ENCODE data around the gene TRIOBP.
"Not testable (repeated sequence)": the region's sequence is repeated elsewhere in the genome, so short reads cannot be mapped to it uniquely, and the experiment has no call there.

Gene TRIOBP

DNA sequence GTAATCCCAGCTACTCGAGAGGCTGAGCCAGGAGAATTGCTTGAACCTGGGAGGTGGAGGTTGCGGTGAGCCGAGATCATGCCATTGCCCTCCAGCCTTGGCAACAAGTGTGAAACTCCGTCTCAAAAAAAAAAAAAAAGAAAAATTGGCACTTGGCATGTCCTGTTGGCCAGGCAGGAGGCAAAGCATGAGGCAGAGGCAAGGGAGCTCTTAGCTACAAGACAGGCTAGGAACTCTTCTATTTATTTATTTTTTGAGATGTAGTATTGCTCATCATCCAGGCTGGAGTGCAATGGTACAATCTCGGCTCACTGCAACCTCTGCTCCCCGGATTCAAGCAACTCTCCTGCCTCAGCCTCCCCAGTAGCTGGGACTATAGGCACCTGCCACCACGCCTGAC, 2.7 kb upstream of the TRIOBP start:
- not testable (repeated sequence) for DNase-seq

- DNase-seq: not testable (repeated sequence)
Measured at GRCh38 chr22:37696260-37696656, 590 bp upstream of the TRIOBP start.

- DNase-seq: no peak
Measured at GRCh38 chr22:37697538-37697835, 639 bp downstream of the TRIOBP start.

- DNase-seq: no peak
Measured at GRCh38 chr22:37701141-37701786, 4.4 kb downstream of the TRIOBP start.

- DNase-seq: no peak
Measured at GRCh38 chr22:37703906-37704305, 7.1 kb downstream of the TRIOBP start.

GRCh38 chr22:37704645-37705044, 7.8 kb downstream of the TRIOBP start:
- no peak for DNase-seq

- no peak for DNase-seq
Measured at GRCh38 chr22:37705205-37705604, 8.4 kb downstream of the TRIOBP start.

GRCh38 chr22:37708580-37709444, 12.0 kb downstream of the TRIOBP start:
- no peak for DNase-seq

GRCh38 chr22:37709445-37709765, 12.6 kb downstream of the TRIOBP start:
- DNase-seq: no peak

DNA sequence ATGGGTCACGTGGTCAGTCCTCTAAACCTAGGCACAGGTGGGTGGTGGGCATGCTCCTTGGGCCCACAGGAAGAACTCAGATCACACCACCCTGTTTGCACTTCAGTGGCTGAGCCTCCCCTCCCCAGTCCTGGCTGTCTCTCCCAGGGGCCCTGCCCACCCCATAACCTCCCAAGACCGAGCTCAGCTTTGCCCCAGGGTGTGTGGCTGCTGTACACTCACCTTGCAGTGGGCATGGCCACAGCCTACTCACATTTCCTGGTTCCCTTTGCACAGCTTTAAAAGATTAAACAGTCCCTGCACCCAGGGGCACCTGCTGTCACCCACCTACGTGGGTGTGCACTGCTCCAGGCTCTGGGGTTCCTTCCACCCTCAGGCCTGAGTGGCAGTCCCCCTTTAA, 13.8 kb downstream of the TRIOBP start:
- DNase-seq: no peak

DNA sequence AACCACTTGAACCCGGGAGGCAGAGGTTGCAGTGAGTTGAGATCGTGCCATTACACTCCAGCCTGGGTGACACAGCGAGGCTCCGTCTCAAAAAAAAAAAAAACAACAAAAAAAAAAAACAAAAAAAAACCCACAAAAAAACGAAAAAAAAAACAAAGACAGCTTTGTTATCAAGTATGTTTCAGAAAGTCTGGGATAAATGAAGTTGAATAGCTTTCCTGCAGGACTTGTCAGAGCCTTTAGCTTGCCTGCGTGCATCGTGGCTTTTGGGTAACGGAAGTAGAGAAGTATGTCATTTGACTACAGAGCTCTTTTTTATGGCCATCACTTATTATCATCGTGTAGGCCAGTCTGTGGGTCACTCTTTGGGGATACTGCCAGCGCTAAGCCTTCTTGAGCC, 14.6 kb downstream of the TRIOBP start:
- no peak for DNase-seq

GRCh38 chr22:37713761-37714160, 16.9 kb downstream of the TRIOBP start:
- no peak for DNase-seq

DNA sequence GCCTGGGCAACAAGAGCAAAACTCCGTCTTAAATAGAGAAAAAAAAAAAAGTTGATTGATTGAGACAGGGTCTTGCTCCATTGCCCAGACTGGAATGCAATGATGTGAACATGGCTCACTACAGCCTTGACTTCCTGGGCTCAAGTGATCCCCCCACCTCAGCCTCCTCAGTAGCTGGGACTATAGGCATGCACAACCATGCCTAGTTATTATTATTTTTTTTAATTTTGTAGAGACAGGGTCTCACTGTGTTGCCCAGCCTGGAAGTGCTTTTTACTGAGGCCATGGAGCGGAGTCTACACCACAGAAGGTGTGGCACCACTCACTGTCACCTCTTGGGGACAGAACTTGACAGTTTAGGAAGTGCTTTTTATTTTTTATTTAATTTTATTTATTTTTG, 17.8 kb downstream of the TRIOBP start:
- no peak for DNase-seq

GRCh38 chr22:37715760-37716159, 18.9 kb downstream of the TRIOBP start:
- no peak for DNase-seq

DNA sequence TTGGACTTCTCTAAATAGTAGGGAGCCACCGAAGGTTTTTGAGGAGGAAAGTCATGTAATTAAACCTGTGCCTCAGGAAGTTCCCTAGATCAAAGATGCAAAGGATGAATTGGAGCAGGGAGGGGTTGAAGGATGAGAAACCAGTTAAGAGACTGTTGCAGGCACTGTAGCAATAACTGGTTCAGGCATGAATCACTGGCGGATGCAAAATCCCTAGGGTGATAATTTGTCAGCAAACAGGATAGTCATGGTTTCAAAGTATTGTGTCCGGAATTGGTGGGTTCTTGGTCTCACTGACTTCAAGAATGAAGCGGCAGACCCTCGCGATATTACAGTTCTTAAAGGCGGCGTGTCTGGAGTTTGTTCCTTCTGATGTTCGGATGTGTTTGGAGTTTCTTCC, 19.9 kb downstream of the TRIOBP start:
- DNase-seq: no peak

DNA sequence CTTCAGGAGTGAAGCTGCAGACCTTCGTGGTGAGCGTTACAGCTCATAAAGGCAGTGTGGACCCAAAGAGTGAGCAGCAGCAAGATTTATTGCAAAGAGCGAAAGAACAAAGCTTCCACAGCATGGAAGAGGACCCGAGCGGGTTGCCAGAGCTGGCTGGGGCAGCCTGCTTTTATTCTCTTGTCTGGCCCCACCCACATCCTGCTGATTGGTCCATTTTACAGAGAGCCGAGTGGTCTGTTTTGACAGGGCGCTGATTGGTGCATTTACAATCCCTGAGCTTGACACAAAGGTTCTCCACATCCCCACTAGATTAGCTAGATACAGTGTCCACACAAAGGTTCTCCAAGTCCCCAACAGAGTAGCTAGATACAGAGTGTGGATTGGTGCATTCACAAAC, 20.4 kb downstream of the TRIOBP start:
- DNase-seq: not testable (repeated sequence)

GRCh38 chr22:37717746-37718305, 21.0 kb downstream of the TRIOBP start:
- DNase-seq: not testable (repeated sequence)

- DNase-seq: no peak
Measured at GRCh38 chr22:37725551-37726240, 28.8 kb downstream of the TRIOBP start.

DNA sequence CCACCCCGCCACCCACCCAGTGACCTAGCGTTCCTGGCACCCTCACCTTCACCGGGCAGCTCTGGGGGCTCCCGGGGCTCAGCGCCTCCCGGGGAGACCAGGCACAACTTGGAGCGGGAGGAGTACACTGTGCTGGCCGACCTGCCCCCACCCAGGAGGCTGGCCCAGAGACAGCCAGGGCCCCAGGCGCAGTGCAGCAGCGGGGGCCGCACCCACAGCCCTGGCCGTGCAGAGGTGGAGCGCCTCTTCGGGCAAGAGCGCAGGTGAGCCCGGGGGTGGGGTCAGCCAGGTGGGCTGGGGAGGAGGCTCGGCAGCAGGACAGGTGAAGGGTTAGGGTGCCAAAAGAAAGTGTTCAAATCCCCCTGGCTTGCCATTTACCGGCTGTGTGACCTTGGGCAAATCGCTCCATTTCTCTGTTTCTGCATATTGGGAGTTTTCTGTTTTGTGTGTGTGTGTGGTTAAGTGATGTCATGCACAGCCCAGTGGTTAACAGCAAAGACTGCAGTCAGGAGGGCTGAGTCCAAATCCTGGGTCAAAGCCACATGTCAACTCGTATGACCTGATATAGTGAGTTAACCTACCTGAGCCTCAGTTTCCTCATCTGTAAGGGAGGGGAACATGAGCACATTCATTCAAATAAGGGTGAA, 29.5 kb downstream of the TRIOBP start:
- DNase-seq: no peak

DNA sequence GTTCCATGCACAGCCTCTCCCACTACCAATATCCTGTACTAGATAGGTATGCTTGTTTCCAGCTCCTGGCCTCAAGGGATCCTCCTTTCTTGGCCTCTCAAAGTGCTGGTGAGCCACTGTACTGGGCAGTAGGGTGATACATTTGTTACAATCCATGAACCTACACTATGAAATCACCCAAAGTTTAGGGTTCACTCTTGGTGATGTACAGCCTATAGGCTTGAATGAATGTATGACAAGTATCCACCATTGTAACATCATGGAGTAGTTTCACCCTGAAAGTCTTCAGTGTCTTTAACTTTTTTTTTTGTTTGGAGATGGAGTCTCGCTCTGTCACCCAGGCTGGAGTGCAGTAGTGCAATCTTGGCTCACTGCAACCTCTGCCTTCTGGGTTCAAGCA, 31.8 kb downstream of the TRIOBP start:
- no peak for DNase-seq

GRCh38 chr22:37731804-37732471, 35.1 kb downstream of the TRIOBP start:
- DNase-seq: no peak

DNA sequence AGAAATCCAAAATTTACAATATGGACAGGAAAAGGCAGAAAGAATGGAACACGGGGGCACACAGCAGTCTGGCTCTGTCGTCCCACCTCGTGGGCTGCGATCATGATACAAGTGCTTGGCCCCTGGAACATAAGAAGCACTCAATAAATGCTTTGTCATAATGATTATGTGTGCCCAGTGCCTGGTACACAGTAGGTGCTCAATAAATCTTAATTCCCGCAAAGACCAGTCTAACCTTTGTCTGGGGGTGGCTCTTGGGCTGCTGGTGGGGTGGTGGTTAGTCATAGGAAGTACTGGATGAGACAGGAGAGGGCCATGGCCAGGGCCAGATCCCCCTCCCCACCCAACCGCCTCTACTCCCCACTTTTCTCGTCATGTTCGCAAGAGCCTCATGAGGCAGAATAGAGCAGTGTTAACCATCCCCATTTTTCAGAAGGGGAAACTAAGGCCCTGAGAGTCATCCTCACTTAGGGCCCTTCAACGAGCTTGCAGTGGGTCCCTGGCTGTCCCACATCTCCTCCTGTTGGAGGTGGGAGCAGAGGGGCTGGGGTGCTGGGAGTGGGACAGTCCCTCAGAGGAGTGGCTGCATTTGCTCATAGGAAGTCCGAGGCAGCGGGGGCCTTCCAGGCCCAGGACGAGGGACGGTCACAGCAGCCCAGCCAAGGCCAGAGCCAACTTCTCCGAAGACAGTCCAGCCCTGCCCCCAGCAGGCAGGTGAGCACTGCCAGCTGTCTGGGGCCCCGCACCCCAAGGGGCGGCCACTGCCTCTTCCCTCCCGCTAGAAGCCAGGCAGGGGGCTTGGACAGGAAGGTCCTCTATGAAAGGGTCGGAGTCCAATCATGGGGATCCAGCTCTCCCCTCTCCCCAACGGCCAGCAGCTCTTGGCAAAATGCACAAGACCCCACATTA, 36.1 kb downstream of the TRIOBP start:
- no peak for DNase-seq

Measured in CD4-positive, alpha-beta T cell treated with Interleukin-12 subunit alpha and Interleukin-12 subunit beta, for 1 hour (primary cell).